Left lung (tissue), 10 donors: ENCODE measurements around the gene SDK1. TPM values are rescaled to one million over a fixed set of nuclear protein-coding genes. Genes with fewer than 3 reads are reported as not detected.

ENCODE experiments used
- ATAC-seq: fragments of 200-7000 bp; cut with Tn5 transposase; one replicate; pipeline ENCODE4 v1.9.1; 2020; ENCODE audit warnings: moderate library complexity
- DNase-seq, 4 donors: peaks; one replicate each; pipeline ENCODE4 v3.0.0-alpha.2; 2013 to 2020
- H3K27ac ChIP-seq, 2 donors: fragments of 200-600 bp; sonication (generic) in 1 of 2; one replicate each; pipeline versions ENCODE4 v1.5.0 to v1.8.0; 2020 to 2021
- H3K27me3 ChIP-seq, 2 donors: fragments of 200-600 bp; sonication (generic) in 1 of 2; one replicate each; pipeline versions ENCODE4 v1.5.0 to v1.8.0; 2020 to 2021
- H3K36me3 ChIP-seq, 2 donors: fragments of 200-600 bp; sonication (generic) in 1 of 2; one replicate each; pipeline versions ENCODE4 v1.5.0 to v1.8.0; 2020 to 2021
- H3K4me1 ChIP-seq, 2 donors: fragments of 200-600 bp; one replicate each; pipeline ENCODE4 v1.8.0; 2021
- H3K4me3 ChIP-seq, 2 donors: fragments of 200-600 bp; sonication (generic) in 1 of 2; one replicate each; pipeline versions ENCODE4 v1.5.0 to v1.8.0; 2020 to 2021; ENCODE audit warnings: mild to moderate bottlenecking in 1 of 2
- H3K9me3 ChIP-seq, 2 donors: fragments of 200-600 bp; sonication (generic) in 1 of 2; one replicate each; pipeline versions ENCODE4 v1.5.0 to v1.8.0; 2020 to 2021
- intact Hi-C, 2 donors: fragments of 100-400 bp; cut with DNase I; formaldehyde crosslinking; loops; one replicate each; pipeline versions ENCODE4 v1.11.2 to v1.14.2; 2022
- polyA plus RNA-seq, 6 donors: library from polyadenylated mRNA; unstranded; fragments of 120-200 nt; gene quantifications; one replicate each; pipeline ENCODE4 v1.2.1, GENCODE V29; 2013; ENCODE audit not compliant: insufficient read length in 6 of 6
- total RNA-seq, 2 donors: library from RNA; stranded (reverse); fragmentation: NEBNext Ultra II Directional; extraction: Animal tissue kit (Norgen Biotek cat#: 25700); gene quantifications; one replicate each; pipeline ENCODE4 v1.2.1, GENCODE V29; 2021
- TF ChIP-seq, protein P1 (sequence below), 2 donors: fragments of 200-600 bp; sonication (generic) in 1 of 2; IDR thresholded peaks; one replicate each; pipeline versions ENCODE4 v1.5.0 to v1.8.0; 2021; ENCODE audit warnings: antibody characterized with exemption in 2 of 2
- donor health status: DM: no; HTN: yes; CAD: no.
- donor health status: DM: no; HTN: no; CAD: no.

Gene SDK1
- total and polyA plus RNA-seq, 8 donors, result 5.5 to 17.6 (median 13.0) TPM

DNA sequence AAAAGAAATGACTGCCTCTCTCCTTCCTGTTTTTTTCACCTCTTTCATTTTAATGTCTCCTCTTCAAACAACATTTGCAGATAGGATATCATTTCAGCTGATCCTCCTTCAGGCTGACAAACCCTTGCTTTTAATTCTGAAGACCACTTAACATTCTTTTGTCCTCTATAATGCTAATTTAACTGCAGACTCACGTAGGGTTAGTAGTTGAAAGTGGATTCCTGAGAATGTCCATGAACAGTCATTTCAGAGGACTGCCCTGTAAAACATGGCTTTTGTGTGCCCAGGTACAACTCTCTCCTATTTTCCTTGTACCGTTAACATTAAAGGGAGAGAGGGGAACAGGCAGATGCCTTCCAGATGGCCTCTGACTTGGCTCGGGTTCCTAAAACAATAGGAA is 524.4 kb downstream of the SDK1 start:
- H3K27ac ChIP-seq, result no peak overlapping the region
- no peak overlapping the region for H3K4me3 ChIP-seq
- no peaks in the 10 kb centered on the region for H3K4me1 ChIP-seq
- TF ChIP-seq, protein P1, sequence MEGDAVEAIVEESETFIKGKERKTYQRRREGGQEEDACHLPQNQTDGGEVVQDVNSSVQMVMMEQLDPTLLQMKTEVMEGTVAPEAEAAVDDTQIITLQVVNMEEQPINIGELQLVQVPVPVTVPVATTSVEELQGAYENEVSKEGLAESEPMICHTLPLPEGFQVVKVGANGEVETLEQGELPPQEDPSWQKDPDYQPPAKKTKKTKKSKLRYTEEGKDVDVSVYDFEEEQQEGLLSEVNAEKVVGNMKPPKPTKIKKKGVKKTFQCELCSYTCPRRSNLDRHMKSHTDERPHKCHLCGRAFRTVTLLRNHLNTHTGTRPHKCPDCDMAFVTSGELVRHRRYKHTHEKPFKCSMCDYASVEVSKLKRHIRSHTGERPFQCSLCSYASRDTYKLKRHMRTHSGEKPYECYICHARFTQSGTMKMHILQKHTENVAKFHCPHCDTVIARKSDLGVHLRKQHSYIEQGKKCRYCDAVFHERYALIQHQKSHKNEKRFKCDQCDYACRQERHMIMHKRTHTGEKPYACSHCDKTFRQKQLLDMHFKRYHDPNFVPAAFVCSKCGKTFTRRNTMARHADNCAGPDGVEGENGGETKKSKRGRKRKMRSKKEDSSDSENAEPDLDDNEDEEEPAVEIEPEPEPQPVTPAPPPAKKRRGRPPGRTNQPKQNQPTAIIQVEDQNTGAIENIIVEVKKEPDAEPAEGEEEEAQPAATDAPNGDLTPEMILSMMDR (IDR thresholded peaks at IDR 0.05), result no peak
- DNase-seq (no peak), ATAC-seq (no peak)
- H3K36me3 ChIP-seq, result no peaks in the 10 kb centered on the region
- H3K9me3 ChIP-seq, result no peaks in the 10 kb centered on the region
- no peaks in the 10 kb centered on the region for H3K27me3 ChIP-seq
- intact Hi-C loops, result no loop called here

DNA sequence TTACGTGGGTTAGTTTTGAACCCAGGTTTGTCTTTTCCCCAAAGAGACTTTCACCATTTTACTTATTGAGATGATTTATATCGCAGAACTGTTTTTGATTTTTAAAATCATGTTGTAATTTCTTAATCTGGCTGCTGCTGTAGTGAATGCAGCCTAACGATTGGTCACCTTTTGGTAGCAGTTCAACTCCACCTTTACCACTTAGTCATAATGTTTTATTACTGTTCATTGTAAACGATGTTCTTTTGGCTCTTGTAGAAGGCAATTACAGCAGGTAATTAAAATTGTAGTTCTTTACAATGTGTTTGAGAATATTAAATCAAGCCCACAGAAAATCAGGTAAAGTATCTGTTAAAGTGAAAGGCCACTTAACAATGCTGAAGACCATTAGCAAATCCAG is 531.1 kb downstream of the SDK1 start:
- no peak for ATAC-seq
- no peaks in the 10 kb centered on the region for H3K27me3 ChIP-seq

DNA sequence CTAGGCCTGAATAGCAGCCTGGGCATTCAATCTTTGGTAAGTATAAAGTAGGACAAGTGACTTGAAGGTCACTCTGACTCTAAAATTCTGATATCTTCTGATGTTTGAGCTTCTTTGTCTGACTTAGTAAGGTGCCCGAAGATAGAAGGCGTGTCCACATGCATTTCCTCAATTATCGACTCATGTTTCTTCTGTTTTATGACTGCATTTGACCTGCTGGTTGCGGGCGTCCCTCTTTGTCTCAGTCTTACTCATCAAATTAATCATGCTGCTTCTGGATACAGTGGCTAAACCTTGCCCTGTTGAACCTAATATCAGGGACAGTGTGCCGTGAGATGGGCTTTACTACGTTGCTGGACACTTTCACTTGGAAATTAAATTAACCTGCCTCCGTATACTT is 534.1 kb downstream of the SDK1 start:
- DNase-seq (no peak), ATAC-seq (no peak)
- Histone ChIP-seq H3K27ac (no peak overlapping the region), H3K9me3 (no peaks in the 10 kb centered on the region), H3K27me3 (no peaks in the 10 kb centered on the region), H3K4me1 (no peaks in the 10 kb centered on the region), H3K4me3 (no peak overlapping the region), H3K36me3 (no peaks in the 10 kb centered on the region)
- TF ChIP-seq, protein P1 (IDR thresholded peaks at IDR 0.05), result no peak
- intact Hi-C loops, result no loop called here

More for the DNA sequence above, 531.1 kb downstream of the SDK1 start:
- intact Hi-C loops, result no loop called here
- Histone ChIP-seq H3K9me3 (no peaks in the 10 kb centered on the region), H3K4me1 (no peaks in the 10 kb centered on the region), H3K4me3 (no peak overlapping the region), H3K27ac (no peak overlapping the region), H3K36me3 (no peaks in the 10 kb centered on the region)
- DNase-seq, result no peak
- TF ChIP-seq, protein P1 (IDR thresholded peaks at IDR 0.05), result no peak

DNA sequence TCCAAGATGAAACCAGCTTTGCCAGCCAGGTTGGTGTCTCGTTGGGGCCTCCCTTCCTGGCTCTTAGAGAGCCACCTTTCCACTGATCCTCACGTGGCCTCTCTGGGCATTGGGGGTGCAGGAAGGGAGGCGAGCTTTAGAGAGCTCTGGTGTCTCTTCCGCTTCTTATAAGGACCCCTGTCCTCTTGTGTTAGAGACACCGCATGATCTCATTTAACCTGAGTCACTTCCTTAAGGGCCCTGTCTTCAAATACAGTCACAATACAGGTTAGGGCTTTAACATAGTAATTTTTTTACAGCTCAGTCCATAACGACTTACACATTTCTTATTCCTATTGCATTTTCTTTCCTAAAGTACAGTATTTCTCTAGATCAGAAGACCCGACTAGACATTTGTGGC is 535.8 kb downstream of the SDK1 start:
- ATAC-seq (no peak), DNase-seq (no peak)
- Histone ChIP-seq H3K4me3 (no peak overlapping the region), H3K27me3 (no peaks in the 10 kb centered on the region), H3K36me3 (no peaks in the 10 kb centered on the region), H3K4me1 (no peaks in the 10 kb centered on the region), H3K9me3 (no peaks in the 10 kb centered on the region), H3K27ac (no peak overlapping the region)
- TF ChIP-seq, protein P1 (IDR thresholded peaks at IDR 0.05), result no peak
- intact Hi-C loops, result no loop called here

DNA sequence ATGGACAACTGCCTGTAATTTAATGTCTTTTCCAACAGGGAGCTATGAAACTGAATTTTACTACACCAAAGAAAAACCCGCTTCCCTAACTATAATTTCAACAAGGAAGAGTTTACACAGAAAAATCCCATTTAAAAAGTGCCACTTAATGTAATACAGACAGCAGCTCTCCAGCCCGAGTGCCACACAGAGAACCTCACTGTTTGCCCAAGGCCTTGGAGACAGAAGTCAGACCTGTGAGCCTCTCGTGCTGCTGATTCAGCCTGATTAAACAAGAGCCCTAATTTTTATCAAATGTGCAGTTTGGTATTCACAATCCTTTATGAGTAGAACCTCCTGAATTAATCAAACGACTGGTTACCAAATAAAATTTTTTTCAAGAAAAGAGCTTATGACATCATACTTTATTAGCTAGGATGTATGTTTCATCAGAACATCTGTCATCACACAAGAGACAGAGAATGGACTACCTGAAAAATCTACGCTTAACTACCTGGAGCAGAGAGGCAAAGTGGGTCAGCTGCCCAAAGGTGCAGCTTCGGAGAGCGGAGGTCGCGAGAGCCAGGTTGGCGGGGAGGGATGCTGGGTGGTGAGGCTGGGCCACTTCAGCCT is 543.6 kb downstream of the SDK1 start:
- ATAC-seq, result peak; percentile 96
- H3K4me1 ChIP-seq, result no peaks in the 10 kb centered on the region
- intact Hi-C loops, result no loop called here
- H3K9me3 ChIP-seq, result no peaks in the 10 kb centered on the region
- TF ChIP-seq, protein P1 (IDR thresholded peaks at IDR 0.05), result no peak
- H3K4me3 ChIP-seq, result no peak overlapping the region
- peak in 2 of 4 donors; percentile 38 to 46 for DNase-seq
- H3K36me3 ChIP-seq, result no peaks in the 10 kb centered on the region
- no peaks in the 10 kb centered on the region for H3K27me3 ChIP-seq
- H3K27ac ChIP-seq, result no peak overlapping the region
